ENCODE data around the gene KBTBD7.

DNA sequence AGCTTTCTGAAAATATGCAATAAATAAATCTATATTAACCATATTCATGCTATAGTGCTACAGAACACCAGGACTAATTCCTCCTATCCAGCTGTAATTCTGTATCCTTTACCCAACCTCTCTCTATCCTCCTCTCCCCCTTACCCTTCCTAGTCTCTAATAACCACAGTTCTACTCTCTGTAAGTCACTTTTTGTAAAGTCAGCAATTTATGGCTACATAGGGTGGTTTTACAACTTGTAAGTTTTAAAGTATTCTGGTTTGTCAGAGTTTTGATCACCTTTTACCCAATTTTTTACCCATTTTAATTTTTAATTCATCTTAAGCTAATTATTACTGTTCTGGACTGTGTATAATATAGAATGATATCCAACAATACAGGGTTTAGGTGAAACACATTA, 35.0 kb upstream of the KBTBD7 start:
- TF ChIP-seq POLR2AphosphoS5 (IDR thresholded peaks at IDR 0.05; ENCODE audit: low read depth, low read length), result no peak
- no peak for TF ChIP-seq PAX5 (IDR thresholded peaks at IDR 0.05; ENCODE audit: insufficient read depth, low read length, severe bottlenecking)
- no peak for TF ChIP-seq POLR2A (IDR thresholded peaks at IDR 0.05; ENCODE audit: low read depth, low read length)
- TF ChIP-seq TAF1 (IDR thresholded peaks at IDR 0.05; ENCODE audit: low read depth, low read length), result no peak
- no peak for TF ChIP-seq SPI1 (IDR thresholded peaks at IDR 0.05; ENCODE audit: low read depth, low read length)
- TF ChIP-seq POU2F2 (IDR thresholded peaks at IDR 0.05; ENCODE audit: low read depth, low read length), result no peak

Data from GM12891 (cell line).